Naive thymus-derived CD8-positive, alpha-beta T cell (primary cell): ENCODE measurements around the gene KATNAL2. TPM values are rescaled to one million over a fixed set of nuclear protein-coding genes. Genes with fewer than 3 reads are reported as not detected.
A peak's percentile ranks its signal among the peaks of the same experiment; 100 is the strongest.

ENCODE experiments used
- ATAC-seq, 2 donors: fragments of 150-1000 bp; cut with Tn5 transposase in 1 of 2; sonication (Bioruptor Pico), chemical (Tn5 transposase) in 1 of 2; 1 replicate in 1 of 2; 2 replicates in 1 of 2; pipeline ENCODE4 v1.10.0; 2021; ENCODE audit warnings: mild to moderate bottlenecking in 2 of 2, moderate library complexity in 2 of 2
- POLR2A ChIA-PET: fragments of 350-600 bp; sonication (Branson Sonifier 250); formaldehyde crosslinking; loops from one replicate; lab custom pipeline; 2021; ENCODE audit warnings: antibody characterized with exemption; lab: Charles Lee
- DNase-seq, 10 donors: peaks; one replicate each; pipeline versions ENCODE4 v3.0.0 to v3.0.0-alpha.2; 2020 to 2022
- H3K27ac Mint-ChIP-seq, 10 donors: one replicate each; pipeline ENCODE4 v1.8.0; 2020 to 2022; ENCODE audit warnings: mild to moderate bottlenecking in 10 of 10, mixed read lengths in 10 of 10, moderate library complexity in 4 of 10, inconsistent platforms in 1 of 10
- H3K27me3 Mint-ChIP-seq, 5 donors: one replicate each; pipeline ENCODE4 v1.8.0; 2021 to 2022; ENCODE audit warnings: mixed read lengths in 5 of 5
- H3K36me3 Mint-ChIP-seq, 3 donors: one replicate each; pipeline ENCODE4 v1.8.0; 2020 to 2022; ENCODE audit warnings: mixed read lengths in 3 of 3, mild to moderate bottlenecking in 2 of 3, inconsistent platforms in 1 of 3
- H3K4me1 Mint-ChIP-seq, 4 donors: one replicate each; pipeline ENCODE4 v1.8.0; 2021 to 2022; ENCODE audit warnings: mixed read lengths in 4 of 4
- H3K4me3 Mint-ChIP-seq, 10 donors: one replicate each; pipeline ENCODE4 v1.8.0; 2020 to 2022; ENCODE audit warnings: mild to moderate bottlenecking in 10 of 10, mixed read lengths in 10 of 10, moderate library complexity in 6 of 10, inconsistent platforms in 1 of 10
- H3K9me3 Mint-ChIP-seq, 9 donors: one replicate each; pipeline ENCODE4 v1.8.0; 2020 to 2022; ENCODE audit warnings: mixed read lengths in 9 of 9, mild to moderate bottlenecking in 3 of 9, inconsistent platforms in 1 of 9, moderate library complexity in 1 of 9
- polyA plus RNA-seq, 3 donors: library from polyadenylated mRNA; unstranded; fragments of 300-500 nt; fragmentation: Illumina TruSeq; gene quantifications; one replicate each; pipeline ENCODE4 v1.2.3, GENCODE V29; 2021
- total RNA-seq, 8 experiments: library from RNA in 2 of 8; stranded (reverse) in 2 of 8; gene quantifications; one replicate each; pipeline ENCODE4 v1.2.3 and lab custom pipeline; 2021 to 2026

The KATNAL2 gene
- total and polyA plus RNA-seq, 5 experiments from 2014 or later = 0.11 to 2.2 (median 1.1) TPM

- Mint-ChIP-seq H3K27ac (no peak overlapping the region), H3K4me1 (no peaks in the 10 kb centered on the region), H3K4me3 (no peak overlapping the region), H3K9me3 (no peaks in the 10 kb centered on the region), H3K27me3 (no peaks in the 10 kb centered on the region), H3K36me3 (no peaks in the 10 kb centered on the region)
- POLR2A ChIA-PET = interaction anchor here (0.8 kb wide), 1 partner anchor 200 kb away, joined by 3 read pairs; no protein-coding TSS in a partner anchor
- ATAC-seq (no peak), DNase-seq (no peak)
Observed at GRCh38 chr18:47062471-47062870, 145.1 kb downstream of the KATNAL2 start.

GRCh38 chr18:47063096-47063495 is 145.7 kb downstream of the KATNAL2 start:
- POLR2A ChIA-PET = no interaction called here
- H3K4me1 Mint-ChIP-seq = no peaks in the 10 kb centered on the region
- H3K4me3 Mint-ChIP-seq = no peak overlapping the region
- H3K27me3 Mint-ChIP-seq = no peaks in the 10 kb centered on the region
- H3K27ac Mint-ChIP-seq = no peak overlapping the region
- no peak for ATAC-seq
- DNase-seq = no peak
- H3K36me3 Mint-ChIP-seq = no peaks in the 10 kb centered on the region
- H3K9me3 Mint-ChIP-seq = no peaks in the 10 kb centered on the region

GRCh38 chr18:47067648-47068047 is 150.2 kb downstream of the KATNAL2 start:
- H3K4me3 Mint-ChIP-seq = no peak overlapping the region
- H3K9me3 Mint-ChIP-seq = no peaks in the 10 kb centered on the region
- H3K27ac Mint-ChIP-seq = no peak overlapping the region
- H3K27me3 Mint-ChIP-seq = peaks cover 0 to 5% (median 0%) of the 10 kb centered on the region in 5 donors
- H3K36me3 Mint-ChIP-seq = no peaks in the 10 kb centered on the region
- DNase-seq (no peak), ATAC-seq (no peak)
- no peaks in the 10 kb centered on the region for H3K4me1 Mint-ChIP-seq
- POLR2A ChIA-PET = no interaction called here

- no peak overlapping the region for H3K4me3 Mint-ChIP-seq
Observed at GRCh38 chr18:47075098-47075883, 157.9 kb downstream of the KATNAL2 start.

GRCh38 chr18:47077111-47077510 is 159.7 kb downstream of the KATNAL2 start:
- peaks cover 0 to 2% (median 0%) of the 10 kb centered on the region in 3 donors for H3K36me3 Mint-ChIP-seq
- no peaks in the 10 kb centered on the region for H3K27me3 Mint-ChIP-seq
- H3K27ac Mint-ChIP-seq = no peak overlapping the region
- no peaks in the 10 kb centered on the region for H3K9me3 Mint-ChIP-seq
- ATAC-seq = no peak
- POLR2A ChIA-PET = no interaction called here
- no peak overlapping the region for H3K4me3 Mint-ChIP-seq
- DNase-seq = no peak
- H3K4me1 Mint-ChIP-seq = peaks cover 0 to 2% (median 0%) of the 10 kb centered on the region in 4 donors

More at GRCh38 chr18:47075098-47075883, 157.9 kb downstream of the KATNAL2 start:
- no peak for ATAC-seq
- peaks cover 0 to 5% (median 0%) of the 10 kb centered on the region in 5 donors for H3K27me3 Mint-ChIP-seq
- no peak for DNase-seq
- H3K9me3 Mint-ChIP-seq = no peaks in the 10 kb centered on the region
- no peak overlapping the region for H3K27ac Mint-ChIP-seq
- POLR2A ChIA-PET = no interaction called here
- H3K4me1 Mint-ChIP-seq = peaks cover 0 to 2% (median 0%) of the 10 kb centered on the region in 4 donors
- peaks cover 0 to 2% (median 0%) of the 10 kb centered on the region in 3 donors for H3K36me3 Mint-ChIP-seq

- DNase-seq (no peak), ATAC-seq (no peak)
- Mint-ChIP-seq H3K27me3 (no peaks in the 10 kb centered on the region), H3K36me3 (peaks cover 0 to 9% (median 5%) of the 10 kb centered on the region in 3 donors), H3K9me3 (no peaks in the 10 kb centered on the region), H3K27ac (no peak overlapping the region), H3K4me3 (no peak overlapping the region), H3K4me1 (no peaks in the 10 kb centered on the region)
- POLR2A ChIA-PET = no interaction called here
Observed at GRCh38 chr18:47080872-47081271, 163.5 kb downstream of the KATNAL2 start.

GRCh38 chr18:47081578-47081977 is 164.2 kb downstream of the KATNAL2 start:
- Mint-ChIP-seq H3K27me3 (no peaks in the 10 kb centered on the region), H3K4me3 (no peak overlapping the region), H3K9me3 (no peaks in the 10 kb centered on the region), H3K27ac (no peak overlapping the region), H3K4me1 (no peaks in the 10 kb centered on the region), H3K36me3 (peaks cover 0 to 13% (median 11%) of the 10 kb centered on the region in 3 donors)
- DNase-seq (no peak), ATAC-seq (no peak)
- POLR2A ChIA-PET = interaction anchor here (0.6 kb wide), 1 partner anchor 56 kb away, joined by 4 read pairs; no protein-coding TSS in a partner anchor

- ATAC-seq (no peak), DNase-seq (no peak)
- Mint-ChIP-seq H3K4me1 (no peaks in the 10 kb centered on the region), H3K4me3 (no peak overlapping the region), H3K36me3 (peaks cover 0 to 34% (median 23%) of the 10 kb centered on the region in 3 donors), H3K27me3 (no peaks in the 10 kb centered on the region), H3K27ac (no peak overlapping the region), H3K9me3 (no peaks in the 10 kb centered on the region)
- POLR2A ChIA-PET = no interaction called here
Observed at GRCh38 chr18:47087676-47088075, 170.3 kb downstream of the KATNAL2 start.

- H3K4me3 Mint-ChIP-seq = no peak overlapping the region
- ATAC-seq = no peak
Observed at GRCh38 chr18:47095810-47096209, 178.4 kb downstream of the KATNAL2 start.

GRCh38 chr18:47100212-47100831 is 182.9 kb downstream of the KATNAL2 start:
- no peak overlapping the region for H3K4me3 Mint-ChIP-seq
- ATAC-seq = peak; percentile 40 to 64
- H3K4me1 Mint-ChIP-seq = no peaks in the 10 kb centered on the region
- peaks cover 0 to 10% (median 0%) of the 10 kb centered on the region in 3 donors for H3K36me3 Mint-ChIP-seq
- DNase-seq = peak; percentile 12 to 73 (median 52)
- H3K27ac Mint-ChIP-seq = no peak overlapping the region
- H3K27me3 Mint-ChIP-seq = no peaks in the 10 kb centered on the region
- POLR2A ChIA-PET = no interaction called here
- H3K9me3 Mint-ChIP-seq = no peaks in the 10 kb centered on the region

More at GRCh38 chr18:47095810-47096209, 178.4 kb downstream of the KATNAL2 start:
- H3K27ac Mint-ChIP-seq = no peak overlapping the region
- peaks cover 0 to 11% (median 0%) of the 10 kb centered on the region in 3 donors for H3K36me3 Mint-ChIP-seq
- DNase-seq = no peak
- POLR2A ChIA-PET = no interaction called here
- H3K4me1 Mint-ChIP-seq = no peaks in the 10 kb centered on the region
- H3K27me3 Mint-ChIP-seq = no peaks in the 10 kb centered on the region
- peaks cover 0 to 2% (median 0%) of the 10 kb centered on the region in 9 donors for H3K9me3 Mint-ChIP-seq

- Mint-ChIP-seq H3K27me3 (no peaks in the 10 kb centered on the region), H3K4me3 (no peak overlapping the region), H3K4me1 (no peaks in the 10 kb centered on the region), H3K36me3 (peaks cover 0 to 63% (median 14%) of the 10 kb centered on the region in 3 donors), H3K27ac (no peak overlapping the region), H3K9me3 (no peaks in the 10 kb centered on the region)
- ATAC-seq (no peak), DNase-seq (no peak)
- POLR2A ChIA-PET = no interaction called here
Observed at GRCh38 chr18:47108373-47108772, 191.0 kb downstream of the KATNAL2 start.

- peaks cover 0 to 69% (median 15%) of the 10 kb centered on the region in 3 donors for H3K36me3 Mint-ChIP-seq
- H3K4me1 Mint-ChIP-seq = no peaks in the 10 kb centered on the region
- no peak for DNase-seq
- H3K27ac Mint-ChIP-seq = peak overlapping the region in 1 of 10 donors; percentile 75
- H3K9me3 Mint-ChIP-seq = no peaks in the 10 kb centered on the region
- ATAC-seq = no peak
- POLR2A ChIA-PET = no interaction called here
- H3K4me3 Mint-ChIP-seq = no peak overlapping the region
- no peaks in the 10 kb centered on the region for H3K27me3 Mint-ChIP-seq
Observed at GRCh38 chr18:47108998-47109405, 191.6 kb downstream of the KATNAL2 start.

- Mint-ChIP-seq H3K9me3 (no peaks in the 10 kb centered on the region), H3K27ac (peak overlapping the region in 2 of 10 donors; percentile 46 to 89), H3K4me1 (no peaks in the 10 kb centered on the region), H3K4me3 (no peak overlapping the region), H3K27me3 (no peaks in the 10 kb centered on the region), H3K36me3 (peaks cover 0 to 72% (median 15%) of the 10 kb centered on the region in 3 donors)
- POLR2A ChIA-PET = no interaction called here
- ATAC-seq = no peak
- DNase-seq = no peak
Observed at GRCh38 chr18:47109720-47110119, 192.3 kb downstream of the KATNAL2 start.
